Stomach (tissue), 4 donors: ENCODE results near the gene BAG3.

Source experiments
- EP300 ChIP-seq: sonication (generic); formaldehyde crosslinking; IDR thresholded peaks from one replicate; pipeline ENCODE4 v1.6.1; 2017; ENCODE audit warnings: antibody characterized with exemption
- POLR2A ChIP-seq, 4 donors: fragments of 450-650 bp; IDR thresholded peaks; one replicate each; pipeline ENCODE4 v1.6.1; 2016; ENCODE audit warnings: antibody characterized with exemption in 4 of 4, control low read depth in 2 of 4, mild to moderate bottlenecking in 1 of 4, moderate library complexity in 1 of 4
- POLR2AphosphoS5 ChIP-seq, 3 donors: sonication (generic); formaldehyde crosslinking; IDR thresholded peaks; one replicate each; pipeline ENCODE4 v1.6.1; 2016; ENCODE audit warnings: antibody characterized with exemption in 3 of 3
- TF ChIP-seq, protein P1 (sequence below), 7 experiments: fragments of 450-650 bp in 4 of 7; fragments of 200-600 bp in 3 of 7; sonication (generic) in 3 of 7; IDR thresholded peaks; one replicate each; pipeline ENCODE4 v1.5.1; 2016 to 2019; ENCODE audit warnings: antibody characterized with exemption in 7 of 7, control low read depth in 2 of 7, mild to moderate bottlenecking in 1 of 7

DNA sequence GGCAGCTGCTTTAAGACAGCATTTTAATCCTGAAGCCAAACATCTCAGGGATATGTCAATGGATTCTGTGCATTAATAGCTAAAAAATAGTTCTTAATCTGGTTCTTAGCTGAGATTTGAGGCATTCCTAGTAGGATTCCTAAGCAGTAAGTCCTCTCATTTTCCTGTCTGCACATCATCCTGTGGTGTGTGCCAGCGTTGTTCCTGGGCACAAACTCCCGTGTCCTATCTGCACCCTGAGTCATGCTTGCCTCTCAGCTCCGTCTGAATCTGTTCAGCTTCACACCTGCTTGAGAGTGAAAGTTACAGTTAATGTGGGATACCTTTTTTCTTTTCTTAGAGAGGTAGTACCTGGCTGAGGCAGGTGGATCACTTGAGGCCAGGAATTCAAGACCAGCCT, 19.5 kb downstream of the BAG3 start:
- TF ChIP-seq POLR2AphosphoS5 (IDR thresholded peaks at IDR 0.05), result no peak
- TF ChIP-seq, protein P1, sequence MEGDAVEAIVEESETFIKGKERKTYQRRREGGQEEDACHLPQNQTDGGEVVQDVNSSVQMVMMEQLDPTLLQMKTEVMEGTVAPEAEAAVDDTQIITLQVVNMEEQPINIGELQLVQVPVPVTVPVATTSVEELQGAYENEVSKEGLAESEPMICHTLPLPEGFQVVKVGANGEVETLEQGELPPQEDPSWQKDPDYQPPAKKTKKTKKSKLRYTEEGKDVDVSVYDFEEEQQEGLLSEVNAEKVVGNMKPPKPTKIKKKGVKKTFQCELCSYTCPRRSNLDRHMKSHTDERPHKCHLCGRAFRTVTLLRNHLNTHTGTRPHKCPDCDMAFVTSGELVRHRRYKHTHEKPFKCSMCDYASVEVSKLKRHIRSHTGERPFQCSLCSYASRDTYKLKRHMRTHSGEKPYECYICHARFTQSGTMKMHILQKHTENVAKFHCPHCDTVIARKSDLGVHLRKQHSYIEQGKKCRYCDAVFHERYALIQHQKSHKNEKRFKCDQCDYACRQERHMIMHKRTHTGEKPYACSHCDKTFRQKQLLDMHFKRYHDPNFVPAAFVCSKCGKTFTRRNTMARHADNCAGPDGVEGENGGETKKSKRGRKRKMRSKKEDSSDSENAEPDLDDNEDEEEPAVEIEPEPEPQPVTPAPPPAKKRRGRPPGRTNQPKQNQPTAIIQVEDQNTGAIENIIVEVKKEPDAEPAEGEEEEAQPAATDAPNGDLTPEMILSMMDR (IDR thresholded peaks at IDR 0.05), result no peak
- TF ChIP-seq POLR2A (IDR thresholded peaks at IDR 0.05), result no peak
- TF ChIP-seq EP300, result no peak
